ENCODE results near the gene RAET1L.
"Not testable (repeated sequence)": the region's sequence is repeated elsewhere in the genome, so short reads cannot be mapped to it uniquely, and the experiment has no call there.

RAET1L gene, protein sequence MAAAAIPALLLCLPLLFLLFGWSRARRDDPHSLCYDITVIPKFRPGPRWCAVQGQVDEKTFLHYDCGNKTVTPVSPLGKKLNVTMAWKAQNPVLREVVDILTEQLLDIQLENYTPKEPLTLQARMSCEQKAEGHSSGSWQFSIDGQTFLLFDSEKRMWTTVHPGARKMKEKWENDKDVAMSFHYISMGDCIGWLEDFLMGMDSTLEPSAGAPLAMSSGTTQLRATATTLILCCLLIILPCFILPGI
- 0 reads per million in 2 experiments for total RNA-seq

DNA sequence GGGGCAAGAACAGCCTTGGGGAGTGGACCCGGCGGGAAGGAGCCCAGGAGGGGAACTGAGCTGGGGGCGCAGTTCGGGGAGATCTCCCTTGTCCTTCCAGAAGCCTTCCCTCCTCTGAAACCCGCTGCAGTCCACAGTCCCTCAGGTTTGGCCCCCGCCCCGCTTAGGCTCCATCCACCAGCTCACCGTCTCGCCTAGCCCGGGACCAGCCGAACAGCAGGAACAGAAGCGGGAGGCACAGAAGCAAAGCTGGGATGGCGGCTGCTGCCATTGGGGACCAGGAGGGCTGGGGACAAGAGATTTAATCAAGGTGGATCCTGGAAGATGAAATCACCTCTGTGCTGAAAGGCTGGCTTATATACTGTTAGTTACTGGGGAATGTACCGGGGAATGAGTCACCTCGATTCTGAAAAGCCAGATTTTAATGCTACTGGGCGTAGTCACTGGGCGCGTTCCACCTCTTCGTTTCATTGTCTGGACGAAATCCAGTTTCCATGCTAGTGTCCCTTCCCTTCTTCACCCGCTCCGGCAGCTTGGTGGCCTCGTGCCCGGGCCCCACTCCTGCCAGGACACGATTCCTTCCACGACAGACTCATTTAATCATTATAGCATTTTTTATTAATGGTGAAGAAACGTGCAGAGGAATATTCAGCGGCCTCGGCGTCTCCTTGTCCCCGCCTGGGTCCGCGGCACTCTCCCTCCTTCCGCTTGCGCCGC lies at the start of gene RAET1L:
Gene RAET1L (minus strand): TSS at position 332 of the 717 bp plus-strand sequence. CDS start 61 bp downstream, at position 271.
- no peak for DNase-seq (ENCODE audit: low read depth)

DNA sequence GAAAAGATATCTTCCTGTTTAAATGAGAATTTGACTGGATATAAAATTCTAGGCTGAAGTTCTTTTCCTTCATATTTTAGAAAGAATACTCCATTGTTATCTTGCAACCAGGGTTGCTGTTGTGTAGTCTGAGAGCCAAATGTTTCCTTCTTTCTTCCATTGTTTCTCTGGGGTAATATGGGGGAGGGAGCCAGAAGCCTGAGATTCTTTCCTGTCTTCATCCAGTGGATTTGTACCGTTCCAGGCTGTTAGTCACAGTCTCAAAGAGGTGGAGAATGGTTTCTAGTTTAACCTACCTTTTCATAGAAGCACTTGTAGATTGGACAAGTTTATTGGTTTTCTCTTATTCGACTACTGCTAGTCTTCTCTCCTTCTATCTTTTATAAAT lies 49.7 kb upstream of the RAET1L start:
- no peak for DNase-seq (ENCODE audit: low read depth)

- DNase-seq (ENCODE audit: low read depth), result not testable (repeated sequence)
Observed at GRCh38 chr6:150074396-150075033, 49.2 kb upstream of the RAET1L start.

DNA sequence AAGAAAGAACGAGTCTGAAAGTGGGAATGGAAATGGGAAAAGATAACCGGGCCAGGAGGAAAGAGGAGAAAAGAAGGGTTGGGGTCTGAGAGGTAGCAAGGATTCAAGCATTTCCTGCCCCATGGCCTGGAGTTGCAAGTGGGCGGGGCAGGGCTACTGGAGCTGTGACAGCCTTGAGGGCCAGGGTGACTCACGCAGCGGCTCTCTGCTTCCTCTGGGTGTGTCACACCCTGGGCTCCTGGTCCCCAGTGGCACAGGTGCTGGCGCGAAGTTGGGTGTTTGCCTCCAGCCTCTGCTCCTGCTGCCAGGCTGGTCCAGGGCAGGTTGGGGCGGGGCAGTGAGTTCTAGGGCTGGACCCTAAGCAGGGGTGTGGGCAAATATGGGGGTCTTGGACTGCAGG lies 46.9 kb upstream of the RAET1L start:
- DNase-seq (ENCODE audit: low read depth), result no peak

GRCh38 chr6:150070236-150070818 lies 45.0 kb upstream of the RAET1L start:
- no peak for DNase-seq (ENCODE audit: low read depth)

GRCh38 chr6:150069706-150070105 lies 44.4 kb upstream of the RAET1L start:
- DNase-seq (ENCODE audit: low read depth), result no peak

DNA sequence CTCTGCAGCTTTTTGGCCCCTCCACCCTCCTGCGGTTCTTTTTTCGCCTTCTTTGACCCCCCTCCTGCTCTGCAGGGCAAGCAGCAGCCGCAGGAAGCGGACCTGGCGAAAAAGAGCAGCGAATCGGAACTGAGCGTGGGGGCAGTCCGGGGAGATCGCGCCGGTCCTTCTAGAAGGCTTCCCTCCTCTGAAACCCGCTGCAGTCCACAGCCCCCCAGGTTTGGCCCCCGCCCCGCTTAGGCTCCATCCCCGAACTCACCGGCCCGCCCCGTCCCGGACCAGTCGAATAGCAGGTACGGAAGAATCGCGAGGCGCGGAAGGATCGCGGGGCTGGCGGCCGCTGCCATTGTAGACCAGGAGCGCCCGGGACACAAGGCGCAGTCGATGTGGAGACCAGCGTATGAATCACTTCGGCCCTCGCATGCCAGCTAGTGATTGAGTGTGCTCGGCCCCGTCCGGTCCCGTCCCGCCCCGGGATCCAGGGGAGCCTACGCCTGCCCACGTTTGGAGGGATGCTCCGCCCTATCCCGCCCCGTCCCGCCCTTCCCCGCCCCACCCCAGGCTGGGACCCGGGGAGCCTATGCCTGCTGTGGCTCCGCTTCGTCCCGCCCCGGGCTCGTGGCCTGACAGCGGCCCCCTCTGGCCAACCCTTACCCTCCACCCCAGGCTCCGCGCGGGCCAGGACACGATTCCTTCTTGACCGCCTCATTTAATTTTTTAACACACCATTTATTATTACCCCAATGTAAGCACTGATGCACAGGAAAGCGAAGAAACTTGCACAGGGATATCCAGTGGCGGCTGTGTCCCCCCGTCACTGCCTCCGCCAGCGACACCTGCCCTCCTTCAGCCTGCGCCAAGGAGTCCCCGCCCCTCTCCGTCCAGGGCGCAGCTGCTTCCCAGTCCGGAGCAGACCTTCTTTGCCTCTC lies 43.7 kb upstream of the RAET1L start, which contains the start of gene ULBP3:
Gene ULBP3 (minus strand): TSS at position 402 of the 929 bp plus-strand sequence. CDS start 55 bp downstream, at position 347.
- DNase-seq (ENCODE audit: low read depth), result peak; percentile 33

GRCh38 chr6:150068151-150068550 lies 42.8 kb upstream of the RAET1L start:
- DNase-seq (ENCODE audit: low read depth), result no peak

- no peak for DNase-seq (ENCODE audit: low read depth)
Observed at GRCh38 chr6:150065083-150065482, 39.8 kb upstream of the RAET1L start.

DNA sequence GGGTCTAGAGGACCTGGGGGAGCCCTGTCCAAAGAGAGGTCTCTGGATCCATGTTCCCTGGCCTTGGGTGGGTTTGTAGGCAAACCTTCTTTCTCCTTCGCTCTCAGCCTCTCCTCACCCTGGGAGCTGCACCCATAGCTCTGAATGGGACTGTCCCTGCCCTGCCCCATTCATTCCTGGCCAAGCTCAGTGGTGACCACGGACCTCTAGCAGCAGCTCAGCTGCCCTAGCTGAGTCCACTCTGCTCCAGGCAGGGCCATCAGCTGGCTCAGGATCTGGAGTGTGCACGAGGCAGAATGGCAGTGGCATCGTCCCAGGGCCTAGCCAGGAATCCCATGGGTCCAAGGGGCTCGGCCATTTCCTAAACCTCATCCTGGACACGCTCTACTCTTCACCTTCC lies 38.3 kb upstream of the RAET1L start:
- no peak for DNase-seq (ENCODE audit: low read depth)

DNA sequence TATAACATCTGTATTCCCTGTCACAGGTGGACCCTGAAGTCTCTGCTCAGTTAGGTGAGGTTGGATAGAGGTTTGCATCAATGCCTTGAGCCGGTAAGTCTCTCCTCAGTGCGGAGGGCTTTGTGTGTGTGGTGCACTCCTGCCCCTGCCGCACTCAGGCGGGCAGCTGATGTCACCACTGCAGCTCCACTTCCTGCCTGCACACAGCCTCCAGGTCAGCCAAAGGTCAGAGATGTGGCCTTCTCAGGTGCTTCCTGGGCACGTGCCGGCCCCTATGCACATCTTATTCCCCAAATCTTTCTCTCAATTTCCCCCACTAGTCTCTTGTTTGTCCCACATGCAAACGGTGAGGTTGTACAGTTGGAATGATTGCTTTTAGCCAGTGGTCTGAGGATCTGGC lies 34.6 kb upstream of the RAET1L start:
- DNase-seq (ENCODE audit: low read depth), result not testable (repeated sequence)

DNA sequence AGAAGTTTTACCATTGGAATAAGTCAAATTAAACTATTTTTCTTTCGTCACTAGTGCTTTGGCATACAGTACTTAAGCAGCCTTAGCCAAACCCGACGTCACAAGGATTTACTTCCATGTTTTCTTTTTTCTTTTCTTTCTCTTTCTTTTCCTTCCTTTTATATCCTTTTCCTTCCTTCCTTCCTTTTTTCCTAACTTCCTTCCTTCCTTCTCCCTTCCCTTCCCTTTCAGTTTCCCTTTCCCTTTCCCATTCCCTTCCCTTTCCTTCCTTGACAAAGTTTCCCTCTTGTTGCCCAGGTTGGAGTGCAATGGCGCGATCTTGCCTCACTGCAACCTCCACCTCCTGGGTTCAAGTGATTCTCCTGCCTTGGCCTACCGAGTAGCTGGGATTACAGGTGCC lies 33.7 kb upstream of the RAET1L start:
- DNase-seq (ENCODE audit: low read depth), result no peak

GRCh38 chr6:150058231-150058792 lies 33.0 kb upstream of the RAET1L start:
- no peak for DNase-seq (ENCODE audit: low read depth)

DNA sequence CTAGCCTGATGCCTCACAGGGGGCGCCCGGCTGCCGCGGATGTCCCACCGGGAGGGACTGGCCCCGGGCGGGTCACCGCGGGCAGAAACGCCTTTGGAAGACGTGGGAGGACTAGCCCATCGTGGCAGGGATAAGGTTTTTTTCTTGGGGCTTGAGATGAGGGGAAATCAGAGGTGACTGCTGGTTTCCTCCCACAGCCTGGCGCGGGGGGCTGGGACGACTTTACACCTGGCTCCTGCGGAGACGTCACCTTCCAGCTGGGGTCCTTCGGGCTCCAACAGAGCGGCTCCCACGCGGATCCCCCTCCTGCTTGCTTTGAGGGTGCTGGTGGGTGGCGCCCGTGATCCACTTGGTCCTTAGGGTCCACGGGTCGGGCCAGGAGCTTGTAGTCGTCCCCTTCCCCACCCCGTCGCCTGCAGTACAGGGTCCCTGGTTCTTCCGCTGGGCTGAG lies 32.2 kb upstream of the RAET1L start:
- DNase-seq (ENCODE audit: low read depth), result no peak

DNA sequence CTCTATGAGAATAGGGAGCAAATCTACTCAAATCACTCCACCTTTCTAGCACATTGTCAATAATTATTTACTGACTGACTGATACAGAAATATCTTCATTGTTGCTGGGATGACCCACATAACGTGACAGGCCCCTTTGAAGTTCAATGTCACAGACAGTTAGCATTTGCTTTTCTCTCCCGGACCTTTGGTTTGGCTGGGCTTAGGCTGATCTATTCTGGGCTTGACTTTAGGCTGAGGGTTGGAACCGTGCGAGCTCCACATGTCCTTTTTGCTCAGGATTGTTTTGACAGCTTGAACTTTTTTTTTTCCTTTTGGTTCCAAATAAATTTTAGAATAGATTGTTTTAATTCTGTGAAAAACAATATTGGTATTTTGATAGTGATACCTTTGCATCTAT lies 31.6 kb upstream of the RAET1L start:
- no peak for DNase-seq (ENCODE audit: low read depth)

DNA sequence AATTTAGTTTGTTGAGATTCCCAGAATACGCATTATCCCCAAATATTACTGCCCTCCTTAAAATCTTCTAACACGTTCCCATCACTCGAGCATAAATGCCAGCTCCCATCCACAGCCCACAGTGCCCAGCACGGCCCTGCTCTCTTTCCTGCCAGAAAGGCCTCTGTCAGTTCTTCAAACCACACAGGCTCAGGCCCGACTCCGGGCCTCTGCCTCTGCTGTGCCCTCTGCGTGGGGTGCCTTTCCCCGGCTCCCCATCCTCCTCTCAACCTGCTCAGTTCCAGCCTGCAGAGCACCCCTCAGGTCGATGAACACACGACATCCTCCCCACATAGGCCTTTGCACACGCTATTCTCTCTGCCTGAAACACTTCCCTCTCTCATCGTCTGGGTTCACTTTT lies 30.8 kb upstream of the RAET1L start:
- DNase-seq (ENCODE audit: low read depth), result no peak

DNA sequence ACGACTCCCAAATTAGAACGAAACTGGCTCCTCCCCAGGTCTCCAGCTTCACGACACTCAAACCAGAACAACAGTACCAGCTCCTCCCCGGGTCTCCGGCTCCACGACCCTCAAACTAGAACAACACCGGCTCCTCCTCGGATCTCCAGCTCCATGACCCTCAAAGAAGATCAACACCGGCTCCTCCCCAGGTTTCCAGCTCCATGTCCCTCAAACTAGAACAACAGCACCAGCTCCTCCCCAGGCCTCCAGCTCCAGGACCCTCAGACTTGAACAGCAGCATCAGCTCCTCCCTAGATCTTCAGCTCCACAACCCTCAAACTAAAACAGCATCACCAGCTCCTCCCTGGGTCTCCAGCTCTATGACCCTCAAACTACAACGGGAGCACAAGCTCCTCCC lies 29.8 kb upstream of the RAET1L start:
- DNase-seq (ENCODE audit: low read depth), result no peak

GRCh38 chr6:150053450-150053849 lies 28.1 kb upstream of the RAET1L start:
- DNase-seq (ENCODE audit: low read depth), result no peak

DNA sequence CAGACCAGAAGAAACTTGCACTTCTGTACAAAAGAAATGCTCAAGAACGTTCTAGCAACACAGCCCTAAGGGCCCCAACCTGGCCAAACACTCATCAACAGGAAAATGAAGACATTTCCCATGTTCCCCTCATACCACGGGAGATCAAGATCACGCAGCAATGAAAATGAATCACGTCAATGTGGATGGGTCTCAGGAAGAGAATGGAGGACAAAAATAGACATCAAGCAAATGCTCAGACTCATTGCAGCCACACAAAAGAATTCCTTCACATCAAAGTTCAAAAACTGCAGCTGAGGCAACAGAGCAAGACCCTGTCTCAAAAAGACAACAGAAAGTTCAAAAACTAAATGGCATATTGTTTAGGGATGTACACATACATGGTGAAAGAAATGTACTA lies 25.5 kb upstream of the RAET1L start:
- no peak for DNase-seq (ENCODE audit: low read depth)

GRCh38 chr6:150048099-150048498 lies 22.8 kb upstream of the RAET1L start:
- DNase-seq (ENCODE audit: low read depth), result no peak

- DNase-seq (ENCODE audit: low read depth), result no peak
Observed at GRCh38 chr6:150046943-150047342, 21.6 kb upstream of the RAET1L start.
